ENCODE data around the gene NLK. TPM values are rescaled to one million over a fixed set of nuclear protein-coding genes. Genes with fewer than 3 reads are reported as not detected.
"Not testable (repeated sequence)": the region's sequence is repeated elsewhere in the genome, so short reads cannot be mapped to it uniquely, and the experiment has no call there.

The NLK gene
- total RNA-seq, 6 donors from 2014 or later: 16.1 to 34.5 (median 19.9) TPM

GRCh38 chr17:28233872-28234856 lies 191.7 kb downstream of the NLK start:
- H3K27me3 ChIP-seq; ATAC-seq (ENCODE audit: low FRiP score in 2 of 2); H3K9me3 ChIP-seq; H3K36me3 ChIP-seq: not testable (repeated sequence)
- WGBS, 2 donors: 59 to 71% methylated on average over 20 to 22 of the region's 22 CpGs
- Histone ChIP-seq H3K27ac (peak overlapping the region; percentile 55 to 79 (median 69)), H3K4me1 (peaks cover 0 to 11% (median 2%) of the 10 kb centered on the region in 4 donors), H3K4me3 (peak overlapping the region in 3 of 4 donors; percentile 34 to 47 (median 42))
- TF ChIP-seq POLR2A (IDR thresholded peaks at IDR 0.05): peak in 2 of 4 donors; percentile 11 to 41
- TF ChIP-seq POLR2AphosphoS5 (IDR thresholded peaks at IDR 0.05): peak in 1 of 2 donors; percentile 40
- peak in 1 of 2 donors; percentile 77 for DNase-seq

- not testable (repeated sequence) for H3K27me3 ChIP-seq; H3K9me3 ChIP-seq; H3K27ac ChIP-seq; DNase-seq; H3K4me3 ChIP-seq; H3K36me3 ChIP-seq; ATAC-seq (ENCODE audit: low FRiP score in 2 of 2)
- 79% methylated on average over 12 of the region's 12 CpGs for WGBS, 2 donors
- peaks cover 0 to 11% (median 2%) of the 10 kb centered on the region in 4 donors for H3K4me1 ChIP-seq
Measured at GRCh38 chr17:28235066-28235700, 192.7 kb downstream of the NLK start.

- H3K36me3 ChIP-seq; H3K4me3 ChIP-seq; H3K27me3 ChIP-seq; DNase-seq; H3K27ac ChIP-seq; H3K9me3 ChIP-seq; ATAC-seq (ENCODE audit: low FRiP score in 2 of 2): not testable (repeated sequence)
- 59 to 64% methylated on average over 13 of the region's 13 CpGs for WGBS, 2 donors
- H3K4me1 ChIP-seq: peaks cover 0 to 15% (median 2%) of the 10 kb centered on the region in 4 donors
Measured at GRCh38 chr17:28236033-28236653, 193.7 kb downstream of the NLK start.

GRCh38 chr17:28238547-28239270 lies 196.2 kb downstream of the NLK start:
- 82% methylated on average over 21 of the region's 21 CpGs for WGBS, 2 donors
- ATAC-seq (ENCODE audit: low FRiP score in 2 of 2): not testable (repeated sequence)

GRCh38 chr17:28239271-28239624 lies 196.8 kb downstream of the NLK start:
- 75 to 85% methylated on average over 3 of the region's 3 CpGs for WGBS, 2 donors
- H3K4me3 ChIP-seq: no peak overlapping the region
- no peaks in the 10 kb centered on the region for H3K36me3 ChIP-seq
- no peak overlapping the region for H3K27ac ChIP-seq
- no peaks in the 10 kb centered on the region for H3K27me3 ChIP-seq
- peaks cover 0 to 18% (median under 1%) of the 10 kb centered on the region in 4 donors for H3K4me1 ChIP-seq
- ATAC-seq (ENCODE audit: low FRiP score in 2 of 2) (no peak), DNase-seq (no peak)
- H3K9me3 ChIP-seq: no peaks in the 10 kb centered on the region
- TF ChIP-seq POLR2AphosphoS5 (IDR thresholded peaks at IDR 0.05): no peak
- TF ChIP-seq CTCF (IDR thresholded peaks at IDR 0.05): no peak
- no peak for TF ChIP-seq EP300 (IDR thresholded peaks at IDR 0.05)
- no peak for TF ChIP-seq POLR2A (IDR thresholded peaks at IDR 0.05)

More at GRCh38 chr17:28238547-28239270, 196.2 kb downstream of the NLK start:
- not testable (repeated sequence) for DNase-seq, H3K27me3 ChIP-seq, H3K27ac ChIP-seq, H3K36me3 ChIP-seq, H3K9me3 ChIP-seq, H3K4me3 ChIP-seq
- H3K4me1 ChIP-seq: peaks cover 0 to 20% (median 2%) of the 10 kb centered on the region in 4 donors

GRCh38 chr17:28240688-28241340 lies 198.3 kb downstream of the NLK start:
- Histone ChIP-seq H3K36me3 (no peaks in the 10 kb centered on the region), H3K4me3 (no peak overlapping the region), H3K4me1 (peaks cover 0 to 12% (median 0%) of the 10 kb centered on the region in 4 donors), H3K27me3 (no peaks in the 10 kb centered on the region), H3K27ac (peak overlapping the region in 1 of 4 donors; percentile 5), H3K9me3 (no peaks in the 10 kb centered on the region)
- peak in 1 of 2 donors; percentile 89 for ATAC-seq (ENCODE audit: low FRiP score in 2 of 2)
- TF ChIP-seq EP300 (IDR thresholded peaks at IDR 0.05) (no peak), CTCF (IDR thresholded peaks at IDR 0.05) (no peak), POLR2AphosphoS5 (IDR thresholded peaks at IDR 0.05) (no peak), POLR2A (IDR thresholded peaks at IDR 0.05) (no peak)
- DNase-seq: peak in 1 of 2 donors; percentile 69
- 59 to 80% methylated on average over 6 to 8 of the region's 8 CpGs for WGBS, 2 donors

Data from upper lobe of left lung (tissue), 6 donors.